GM12878 (cell line): ENCODE measurements around the gene XRCC4. TPM values are rescaled to one million over a fixed set of nuclear protein-coding genes. Genes with fewer than 3 reads are reported as not detected.

Source experiments
- ATAC-seq: fragments of 200-7000 bp; cut with Tn5 transposase; 3 replicates; pipeline ENCODE4 v1.9.1; 2020; ENCODE audit warnings: mild to moderate bottlenecking, moderate library complexity
- BruUV-seq: library from RNA; stranded (reverse); fragments of 400-500 nt; replicated peaks from 2 replicates; lab custom pipeline; 2021; lab: Mats Ljungman, UMichigan
- CTCF ChIA-PET: fragments of 300-600 bp; sonication (Branson Sonifier 250); formaldehyde crosslinking; extraction: SDS; loops from one replicate; lab custom pipeline; 2021; ENCODE audit warnings: inconsistent platforms; lab: Yijun Ruan, JAX
- POLR2A ChIA-PET: fragments of 350-600 bp; formaldehyde crosslinking; extraction: SDS; loops from one replicate; lab custom pipeline; 2021; ENCODE audit warnings: inconsistent platforms; lab: Charles Lee
- RAD21 ChIA-PET: fragments of 300-600 bp; sonication (Branson Sonifier 250); formaldehyde crosslinking; loops from one replicate; lab custom pipeline; 2023; ENCODE audit warnings: antibody characterized with exemption; ENCODE audit not compliant: unreplicated experiment; lab: Charles Lee
- SMC1A ChIA-PET: fragments of 300-600 bp; sonication (Branson Sonifier 250); formaldehyde crosslinking; loops from one replicate; lab custom pipeline; 2023; ENCODE audit not compliant: unreplicated experiment, uncharacterized antibody; lab: Charles Lee
- DNase-seq: peaks from one replicate; pipeline ENCODE4 v3.0.0-alpha.2; 2011; ENCODE audit warnings: low read depth, low spot score
- FAIRE-seq: peaks from 3 replicates; lab custom pipeline; 2011; peaks lifted over from hg19 to GRCh38; lab: Jason Lieb, UNC
- H2AFZ ChIP-seq: 2 replicates; pipeline ENCODE4 v1.6.0; 2011; ENCODE audit warnings: low read depth, low read length, control low read depth; ENCODE audit not compliant: control insufficient read depth
- H3K27ac ChIP-seq: 2 replicates; pipeline ENCODE4 v1.5.1; 2011; ENCODE audit warnings: control low read depth; ENCODE audit not compliant: control insufficient read depth, insufficient read depth
- H3K27me3 ChIP-seq, 2 experiments: replicated peaks in 1 of 2; 2 replicates each; pipeline versions ENCODE4 v1.6.0 to v1.6.1; 2011; ENCODE audit warnings: low read length in 1 of 2; ENCODE audit not compliant: control insufficient read depth in 2 of 2, insufficient read depth in 2 of 2
- H3K36me3 ChIP-seq, 2 experiments: 2 replicates each; pipeline ENCODE4 v1.5.1; 2011; ENCODE audit warnings: low read length in 1 of 2; ENCODE audit not compliant: control insufficient read depth in 2 of 2, insufficient read depth in 2 of 2
- H3K4me1 ChIP-seq: 2 replicates; pipeline ENCODE4 v1.6.1; 2011; ENCODE audit warnings: mild to moderate bottlenecking, low read length, moderate library complexity, mixed read lengths; ENCODE audit not compliant: control insufficient read depth, insufficient read depth
- H3K4me2 ChIP-seq: 2 replicates; pipeline ENCODE4 v1.6.0; 2011; ENCODE audit warnings: control low read depth; ENCODE audit not compliant: control insufficient read depth, insufficient read depth
- H3K4me3 ChIP-seq: fragments of 200-600 bp; sonication (generic); 2 replicates; pipeline ENCODE4 v1.5.1; 2016
- H3K79me2 ChIP-seq: 2 replicates; pipeline ENCODE4 v1.6.0; 2011; ENCODE audit warnings: low read length; ENCODE audit not compliant: control insufficient read depth, insufficient read depth
- H3K9ac ChIP-seq: 2 replicates; pipeline ENCODE4 v1.8.0; 2011; ENCODE audit warnings: low read length, control low read depth, mixed read lengths; ENCODE audit not compliant: control insufficient read depth, insufficient read depth
- H3K9me3 ChIP-seq: replicated peaks from 3 replicates; pipeline ENCODE4 v1.5.1; 2011; ENCODE audit warnings: mild to moderate bottlenecking, low read length; ENCODE audit not compliant: control insufficient read depth, insufficient read depth
- H4K20me1 ChIP-seq: 2 replicates; pipeline ENCODE4 v1.6.0; 2011; ENCODE audit not compliant: control insufficient read depth, insufficient read depth
- BHLHE40 ChIP-seq, 2 experiments: fragments of 450-650 bp in 1 of 2; IDR thresholded peaks; 2 replicates each; pipeline ENCODE4 v1.6.1; 2011 to 2017; ENCODE audit warnings: low read depth in 2 of 2, borderline replicate concordance in 1 of 2, improper control_type of control experiment in 1 of 2, low read length in 1 of 2, mild to moderate bottlenecking in 1 of 2
- CBFB ChIP-seq: IDR thresholded peaks from 2 replicates; pipeline ENCODE4 v1.6.1; 2016; ENCODE audit warnings: antibody characterized with exemption, low read depth
- CBX3 ChIP-seq: fragments of 200-600 bp; sonication (generic); IDR thresholded peaks from 2 replicates; pipeline ENCODE4 v1.6.1; 2016; ENCODE audit warnings: low read depth, borderline replicate concordance
- CEBPB ChIP-seq, 2 experiments: fragments of 150-350 bp in 1 of 2; IDR thresholded peaks; 2 replicates each; pipeline ENCODE4 v1.6.1; 2012 to 2014; ENCODE audit warnings: low read depth in 2 of 2, low read length in 2 of 2, borderline replicate concordance in 1 of 2, inconsistent platforms in 1 of 2
- CEBPZ ChIP-seq: fragments of 150-350 bp; IDR thresholded peaks from 2 replicates; pipeline ENCODE4 v1.6.1; 2016; ENCODE audit warnings: low read depth, low read length
- CREM ChIP-seq: IDR thresholded peaks from 2 replicates; pipeline ENCODE4 v1.6.1; 2014; ENCODE audit warnings: antibody characterized with exemption, low read depth
- DPF2 ChIP-seq: fragments of 450-650 bp; IDR thresholded peaks from 2 replicates; pipeline ENCODE4 v1.6.1; 2017; ENCODE audit warnings: mild to moderate bottlenecking
- E2F4 ChIP-seq: IDR thresholded peaks from 2 replicates; pipeline ENCODE4 v1.6.1; 2012; ENCODE audit warnings: low read depth, low read length, improper control_type of control experiment
- EP300 ChIP-seq, 2 experiments: fragments of 150-350 bp in 1 of 2; IDR thresholded peaks; 2 replicates each; pipeline ENCODE4 v1.6.1; 2011 to 2012; ENCODE audit warnings: low read depth in 2 of 2, low read length in 2 of 2, borderline replicate concordance in 1 of 2, improper control_type of control experiment in 1 of 2, inconsistent platforms in 1 of 2; ENCODE audit not compliant: control insufficient read depth in 1 of 2
- ETV6 ChIP-seq, 2 experiments: fragments of 450-650 bp in 1 of 2; IDR thresholded peaks in 1 of 2; conservative IDR thresholded peaks in 1 of 2; 2 replicates each; pipeline ENCODE4 v1.6.1; 2014; ENCODE audit warnings: antibody characterized with exemption in 1 of 2, borderline replicate concordance in 1 of 2, low read depth in 1 of 2, mild to moderate bottlenecking in 1 of 2, moderate library complexity in 1 of 2
- FOXM1 ChIP-seq: IDR thresholded peaks from 2 replicates; pipeline ENCODE4 v1.6.1; 2012; ENCODE audit warnings: low read depth, mild to moderate bottlenecking, inconsistent platforms, low read length, moderate library complexity
- GATAD2B ChIP-seq: fragments of 450-650 bp; conservative IDR thresholded peaks from 2 replicates; pipeline ENCODE4 v1.6.1; 2017; ENCODE audit warnings: low read depth, mild to moderate bottlenecking, moderate library complexity
- HCFC1 ChIP-seq: fragments of 150-350 bp; IDR thresholded peaks from 2 replicates; pipeline ENCODE4 v1.6.1; 2014; ENCODE audit warnings: low read length
- MAX ChIP-seq: IDR thresholded peaks from 2 replicates; pipeline ENCODE4 v1.6.1; 2012; ENCODE audit warnings: low read depth, low read length, improper control_type of control experiment
- MTA2 ChIP-seq: fragments of 450-650 bp; IDR thresholded peaks from 2 replicates; pipeline ENCODE4 v1.6.1; 2016; ENCODE audit warnings: low read depth, mild to moderate bottlenecking, moderate library complexity
- NFYA ChIP-seq: IDR thresholded peaks from 2 replicates; pipeline ENCODE4 v1.6.1; 2011; ENCODE audit warnings: low read depth, mild to moderate bottlenecking, low read length, improper control_type of control experiment, borderline replicate concordance
- NR2C1 ChIP-seq: fragments of 450-650 bp; IDR thresholded peaks from 2 replicates; pipeline ENCODE4 v1.6.1; 2017; ENCODE audit warnings: antibody characterized with exemption, mild to moderate bottlenecking, moderate library complexity
- NRF1 ChIP-seq: conservative IDR thresholded peaks from 2 replicates; pipeline ENCODE4 v1.6.1; 2011; ENCODE audit warnings: mild to moderate bottlenecking, low read depth, low read length, improper control_type of control experiment
- SMAD5 ChIP-seq: IDR thresholded peaks from 2 replicates; pipeline ENCODE4 v1.6.1; 2016; ENCODE audit warnings: antibody characterized with exemption, low read depth
- ZZZ3 ChIP-seq: IDR thresholded peaks from 2 replicates; pipeline ENCODE4 v1.6.1; 2011; ENCODE audit warnings: low read depth; ENCODE audit not compliant: control insufficient read depth, insufficient read length
- WGBS: methylation state at CpG from one replicate; pipeline ENCODE4 v1.1.6; 2016; ENCODE audit warnings: low lambda C conversion rate; ENCODE audit not compliant: insufficient replicate concordance, insufficient coverage; ENCODE audit errors: missing lambda C conversion rate; 5-methylcytosine and 5-hydroxymethylcytosine counted together
- in situ Hi-C: fragments of 300-500 bp; cut with MboI; formaldehyde crosslinking; loops from 9 replicates; pipeline ENCODE4 v1.14.3; 2018; ENCODE audit warnings: mixed read lengths
- intact Hi-C: fragments of 100-400 bp; cut with micrococcal nuclease; formaldehyde crosslinking; loops from one replicate; pipeline ENCODE4 v1.14.2; 2022; ENCODE audit not compliant: unreplicated experiment
- polyA plus RNA-seq, 11 experiments: library from polyadenylated mRNA; depleted of rRNA in 4 of 11; unstranded in 6 of 11; stranded (reverse) in 5 of 11; fragments of >200 nt; fragmentation: Nextera tagmentation in 4 of 11; fragmentation: Illumina TruSeq in 1 of 11; extraction: Ambion mirVana in 4 of 11; extraction: Trizol in 1 of 11; gene quantifications; 1 replicate in 1 of 11; 2 replicates in 10 of 11; pipeline versions ENCODE4 v1.2.1 to v1.2.3, GENCODE V29; 2011 to 2016; ENCODE audit warnings: inconsistent platforms in 2 of 11, missing spikeins in 2 of 11, low read depth in 1 of 11
- total RNA-seq, 4 experiments: library from RNA; depleted of rRNA in 3 of 4; stranded (reverse); fragments of >200 nt in 3 of 4; fragmentation: Illumina TruSeq in 1 of 4; extraction: Trizol in 1 of 4; gene quantifications; 2 replicates each; pipeline versions ENCODE4 v1.2.1 to v1.2.3, GENCODE V29; 2013 to 2021

The XRCC4 gene
- total and polyA plus RNA-seq, 10 of the 15 experiments (the other 5 are each of a cell fraction or from before 2014, with no cell fraction given) = 12.1 to 53.6 (median 25.8) TPM

- TF ChIP-seq CEBPB (IDR thresholded peaks at IDR 0.05; ENCODE audit: borderline replicate concordance in 1 of 2, low read depth in 2 of 2, low read length in 2 of 2) = no peak
- no peak for TF ChIP-seq CBX3
- TF ChIP-seq HCFC1 = no peak
- no peak for TF ChIP-seq EP300 (IDR thresholded peaks at IDR 0.05; ENCODE audit: borderline replicate concordance in 1 of 2, control insufficient read depth in 1 of 2, low read depth in 2 of 2, low read length in 2 of 2)
- no peak for TF ChIP-seq ETV6 (conservative IDR thresholded peaks at IDR 0.05 in 1 of 2, IDR thresholded peaks at IDR 0.05 in 1 of 2; ENCODE audit: borderline replicate concordance in 1 of 2, low read depth in 1 of 2)
- no peak for TF ChIP-seq SMAD5
- TF ChIP-seq E2F4 = no peak
- no peak for TF ChIP-seq DPF2
- TF ChIP-seq NFYA = no peak
- TF ChIP-seq CREM = no peak
- no peak for TF ChIP-seq NRF1
These were observed 30.5 kb downstream of the XRCC4 start (continued) for GRCh38 chr5:83107692-83108420.

- ChIA-PET CTCF (no interaction called here), RAD21 (no interaction called here), SMC1A (no interaction called here), POLR2A (no interaction called here)
- 0 out of 4 replicates have a peak, but pooled peaks cover 0 to 2% of the 10 kb centered on the region in 2 experiments for H3K36me3 ChIP-seq
- no peaks in the 10 kb centered on the region for H3K27me3 ChIP-seq
- ATAC-seq (no peak), DNase-seq (no peak), FAIRE-seq (no peak)
- H2AFZ ChIP-seq = no peak overlapping the region
- no peak overlapping the region for H3K4me2 ChIP-seq
- H3K9ac ChIP-seq = no peak overlapping the region
- no peaks in the 10 kb centered on the region for H3K4me1 ChIP-seq
- intact Hi-C loops (no loop called here), in situ Hi-C loops (no loop called here)
- H3K4me3 ChIP-seq = no peak overlapping the region
- H4K20me1 ChIP-seq = no peaks in the 10 kb centered on the region
- 100% methylated on average over 1 of the region's 1 CpG for WGBS
- peaks cover 3% of the 10 kb centered on the region; the same call in 2 of the 3 replicates for H3K9me3 ChIP-seq
- BruUV-seq = no TSS peak
- no peak overlapping the region for H3K27ac ChIP-seq
- H3K79me2 ChIP-seq = no peaks in the 10 kb centered on the region
- TF ChIP-seq MTA2 = no peak
- TF ChIP-seq FOXM1 = no peak
- no peak for TF ChIP-seq GATAD2B
- TF ChIP-seq CBFB = no peak
- no peak for TF ChIP-seq ZZZ3
- no peak for TF ChIP-seq NR2C1
- TF ChIP-seq BHLHE40 (IDR thresholded peaks at IDR 0.05; ENCODE audit: borderline replicate concordance in 1 of 2, low read depth in 2 of 2, low read length in 1 of 2) = no peak
- no peak for TF ChIP-seq MAX
- TF ChIP-seq CEBPZ = no peak
These were observed 32.0 kb downstream of the XRCC4 start for GRCh38 chr5:83109380-83109779.
